Small intestine (tissue), 16 donors: Measurements from ENCODE around the gene CBX7. TPM values are rescaled to one million over a fixed set of nuclear protein-coding genes. Genes with fewer than 3 reads are reported as not detected.

Source experiments
- DNase-seq, 2 donors: peaks; one replicate each; pipeline versions ENCODE4 v3.0.0 to v3.0.0-alpha.2; 2013
- FAIRE-seq: peaks from 2 replicates; lab custom pipeline; 2012; peaks lifted over from hg19 to GRCh38; lab: Jason Lieb, UNC
- H3K27ac ChIP-seq, 3 donors: one replicate each; pipeline ENCODE4 v1.5.1; 2013; ENCODE audit warnings: low read length in 2 of 3, mild to moderate bottlenecking in 2 of 3, control low read depth in 1 of 3, inconsistent platforms in 1 of 3, low read depth in 1 of 3, moderate library complexity in 1 of 3
- H3K27me3 ChIP-seq, 3 donors: one replicate each; pipeline ENCODE4 v1.6.1; 2013; ENCODE audit warnings: low read length in 3 of 3, inconsistent platforms in 1 of 3; ENCODE audit not compliant: control insufficient read depth in 3 of 3, insufficient read depth in 3 of 3
- H3K36me3 ChIP-seq, 3 donors: one replicate each; pipeline ENCODE4 v1.6.1; 2013; ENCODE audit warnings: low read length in 3 of 3, inconsistent platforms in 1 of 3, low read depth in 1 of 3, mild to moderate bottlenecking in 1 of 3, moderate library complexity in 1 of 3; ENCODE audit not compliant: control insufficient read depth in 3 of 3, insufficient read depth in 2 of 3
- H3K4me1 ChIP-seq, 3 donors: one replicate each; pipeline ENCODE4 v1.6.1; 2013; ENCODE audit warnings: low read length in 2 of 3, inconsistent platforms in 1 of 3, low read depth in 1 of 3, mild to moderate bottlenecking in 1 of 3, moderate library complexity in 1 of 3; ENCODE audit not compliant: control insufficient read depth in 3 of 3, insufficient read depth in 2 of 3
- H3K4me3 ChIP-seq, 3 donors: one replicate each; pipeline ENCODE4 v1.5.1; 2013; ENCODE audit warnings: low read length in 3 of 3, control low read depth in 1 of 3, inconsistent platforms in 1 of 3, low read depth in 1 of 3, mild to moderate bottlenecking in 1 of 3, moderate library complexity in 1 of 3
- H3K9me3 ChIP-seq, 2 donors: one replicate each; pipeline ENCODE4 v1.6.1; 2013; ENCODE audit warnings: low read depth in 1 of 2, low read length in 1 of 2; ENCODE audit not compliant: control insufficient read depth in 2 of 2, insufficient read depth in 1 of 2
- WGBS, 3 donors: extraction: QIAGEN DNeasy Blood & Tissue Kit; methylation state at CpG; one replicate each; pipeline ENCODE4 v1.1.7; 2013; 5-methylcytosine and 5-hydroxymethylcytosine counted together
- long read RNA-seq, 10 donors: transcript quantifications; one replicate each; lab custom pipeline, GENCODE V29; 2026
- polyA plus RNA-seq, 4 donors: library from polyadenylated mRNA; stranded (reverse) in 3 of 4; unstranded in 1 of 4; fragments of 200-250 nt in 3 of 4; fragments of 120-200 nt in 1 of 4; gene quantifications; one replicate each; pipeline versions ENCODE4 v1.2.1 to v1.2.3, GENCODE V29; 2013
- donor health status: healthy with polysubstance abuse.
- donor health status: control.
- donor health status: control.
- donor health status: Bipolar disorder and iron deficiency.
- donor health status: healthy.

The CBX7 gene
- 10 to 100 TPM in 3 of 4 donors, 1 to 10 TPM in 1; 9.8 to 29.8 (median 21.2) TPM for polyA plus RNA-seq
- long read RNA-seq, donor 1, full-length matches to known transcripts = 2 of 2 reads
- long read RNA-seq, donor 1, partial matches to known transcripts = 0 of 2 reads
- long read RNA-seq, donor 1, other reads (novel, unspliced or antisense) = 0 of 2 reads
- long read RNA-seq, donor 2 = 0 reads
- long read RNA-seq, donor 3 = 0 reads
- long read RNA-seq, donor 4 = 0 reads
- long read RNA-seq, donor 5 = 0 reads
- long read RNA-seq, donor 6, full-length matches to known transcripts = 1 of 1 reads
- long read RNA-seq, donor 6, partial matches to known transcripts = 0 of 1 reads
- long read RNA-seq, donor 6, other reads (novel, unspliced or antisense) = 0 of 1 reads
- long read RNA-seq, donor 7, full-length matches to known transcripts = 6 of 6 reads
- long read RNA-seq, donor 7, partial matches to known transcripts = 0 of 6 reads
- long read RNA-seq, donor 7, other reads (novel, unspliced or antisense) = 0 of 6 reads
- long read RNA-seq, donor 8 = 0 reads
- long read RNA-seq, donor 9, partial matches to known transcripts = 0 of 1 reads
- long read RNA-seq, donor 9, other reads (novel, unspliced or antisense) = 0 of 1 reads
- long read RNA-seq, donor 10, partial matches to known transcripts = 0 of 1 reads
- long read RNA-seq, donor 10, other reads (novel, unspliced or antisense) = 0 of 1 reads

DNA sequence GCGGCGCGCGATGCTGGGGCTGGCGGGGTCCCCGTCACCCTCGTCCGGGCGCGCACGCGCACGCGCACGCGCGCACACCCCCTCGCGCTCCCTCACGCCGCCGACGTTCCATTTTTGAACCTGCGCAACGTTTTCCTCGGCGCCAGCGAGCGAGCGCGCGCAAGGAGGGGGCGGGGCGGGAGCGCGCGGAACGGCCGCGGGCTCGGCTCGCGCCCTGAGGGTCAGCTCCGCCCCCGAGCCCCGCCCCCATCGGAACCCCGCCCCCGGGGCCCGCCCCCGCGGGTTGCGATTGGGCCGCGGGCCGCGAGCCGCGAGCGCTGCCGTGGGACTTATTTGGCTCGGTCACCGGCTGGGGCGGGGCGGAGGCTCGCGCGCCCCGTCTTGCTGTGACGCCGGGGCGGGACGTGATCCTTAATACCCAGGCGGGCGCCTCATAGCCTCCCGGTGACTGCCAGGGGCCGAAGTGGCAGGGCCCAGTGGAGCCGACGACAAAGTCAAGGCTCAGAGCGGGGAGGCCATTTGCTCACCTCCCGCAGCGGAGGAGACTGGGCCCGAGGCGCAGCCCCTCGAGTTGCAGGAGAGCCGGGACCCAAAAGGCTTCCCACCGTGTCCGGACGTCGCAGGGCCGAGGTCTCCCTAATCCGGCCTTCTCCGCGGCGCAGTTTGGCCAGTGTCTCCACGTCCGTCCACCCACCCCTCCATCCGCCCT, at the start of gene CBX7:
Gene CBX7, minus strand, starts transcription at position 170 of the 709 bp plus-strand sequence. CDS start 236 bp downstream, outside the sequence.
- Histone ChIP-seq H3K27ac (peak within 1 kb of the TSS; percentile 64 to 95 (median 72)), H3K27me3 (peaks cover 0 to 36% (median 1%) of the 10 kb centered on the region in 3 donors), H3K36me3 (peaks cover 0 to 18% (median 0%) of the 10 kb centered on the region in 3 donors), H3K9me3 (no peaks in the 10 kb centered on the region), H3K4me1 (peaks cover 0 to 11% (median 7%) of the 10 kb centered on the region in 3 donors), H3K4me3 (peak within 1 kb of the TSS; percentile 67 to 96 (median 84))
- 0 to 1% (median 0%) methylated on average over 35 to 98 of the region's 98 CpGs for WGBS, 3 donors
- DNase-seq (peak; percentile 87 to 92), FAIRE-seq (no peak)

GRCh38 chr22:39197578-39197977, 45.1 kb upstream of the CBX7 start:
- Histone ChIP-seq H3K4me3 (no peak overlapping the region), H3K27ac (no peak overlapping the region), H3K27me3 (no peaks in the 10 kb centered on the region), H3K4me1 (no peaks in the 10 kb centered on the region), H3K36me3 (no peaks in the 10 kb centered on the region), H3K9me3 (peaks cover 0 to 12% of the 10 kb centered on the region in 2 donors)
- WGBS, 3 donors = 74 to 89% (median 88%) methylated on average over 5 of the region's 5 CpGs
- FAIRE-seq (no peak), DNase-seq (no peak)

- WGBS, 3 donors = 3 to 89% (median 58%) methylated on average over 1 of the region's 1 CpG
Observed at GRCh38 chr22:39194098-39194497, 41.6 kb upstream of the CBX7 start.

DNA sequence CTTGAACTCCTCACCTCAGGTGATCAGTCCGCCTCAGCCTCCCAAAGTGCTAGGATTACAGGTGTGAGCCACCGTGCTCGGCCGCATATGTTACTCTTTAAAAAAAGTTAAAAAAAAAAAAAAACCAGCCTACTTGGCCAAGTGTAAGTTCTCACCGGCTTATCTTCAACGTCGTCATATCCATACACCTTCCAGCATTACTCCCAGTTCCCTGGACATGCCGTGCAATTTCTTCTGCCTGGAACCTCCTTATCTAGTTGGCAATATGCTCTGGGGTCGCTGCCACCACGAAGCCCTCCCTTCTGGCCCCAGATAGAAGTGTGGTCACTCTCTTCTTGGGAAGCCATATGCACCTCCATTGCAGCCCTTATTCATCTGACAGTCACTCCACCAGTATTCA, 36.3 kb upstream of the CBX7 start:
- peaks cover 0 to 2% (median 0%) of the 10 kb centered on the region in 3 donors for H3K27me3 ChIP-seq
- no peak overlapping the region for H3K27ac ChIP-seq
- H3K9me3 ChIP-seq = peaks cover 0 to 2% of the 10 kb centered on the region in 2 donors
- H3K4me3 ChIP-seq = no peak overlapping the region
- FAIRE-seq (no peak), DNase-seq (no peak)
- no peaks in the 10 kb centered on the region for H3K4me1 ChIP-seq
- WGBS, 3 donors = 47 to 79% (median 56%) methylated on average over 10 of the region's 10 CpGs
- H3K36me3 ChIP-seq = no peaks in the 10 kb centered on the region

More at GRCh38 chr22:39194098-39194497, 41.6 kb upstream of the CBX7 start:
- FAIRE-seq (no peak), DNase-seq (no peak)
- Histone ChIP-seq H3K27ac (no peak overlapping the region), H3K36me3 (no peaks in the 10 kb centered on the region), H3K9me3 (peaks cover 0 to 10% of the 10 kb centered on the region in 2 donors), H3K4me1 (no peaks in the 10 kb centered on the region), H3K4me3 (no peak overlapping the region), H3K27me3 (no peaks in the 10 kb centered on the region)

DNA sequence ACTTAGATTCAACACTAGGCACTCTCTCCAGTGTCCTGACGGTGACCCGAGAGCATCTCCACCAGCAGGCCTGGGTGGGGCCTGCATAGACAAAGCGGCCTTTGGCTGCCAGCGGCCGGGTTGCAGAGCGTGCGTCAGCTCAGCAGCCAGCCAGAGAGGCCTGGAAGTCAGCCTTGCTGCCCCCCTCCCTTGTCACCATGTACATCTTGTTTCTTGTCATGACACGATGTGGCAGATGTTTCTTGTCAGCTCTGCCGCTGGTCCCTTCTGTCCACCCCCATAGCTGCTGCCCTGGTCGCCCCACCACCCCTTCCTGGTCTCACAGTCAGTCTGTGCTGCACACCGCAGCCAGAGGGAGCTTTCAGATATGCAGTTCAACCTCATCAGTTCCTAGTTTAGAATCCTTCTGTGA, 33.1 kb upstream of the CBX7 start:
- Histone ChIP-seq H3K27ac (peak overlapping the region in 2 of 3 donors; percentile 1 to 92), H3K27me3 (peaks cover 0 to 2% (median 0%) of the 10 kb centered on the region in 3 donors), H3K4me3 (no peak overlapping the region), H3K4me1 (no peaks in the 10 kb centered on the region), H3K9me3 (peaks cover 0 to 7% of the 10 kb centered on the region in 2 donors), H3K36me3 (no peaks in the 10 kb centered on the region)
- DNase-seq = no peak
- no peak for FAIRE-seq
- WGBS, 3 donors = 56 to 77% (median 69%) methylated on average over 11 of the region's 11 CpGs

- Histone ChIP-seq H3K27ac (peak overlapping the region in 2 of 3 donors; percentile 28 to 92), H3K9me3 (peaks cover 0 to 7% of the 10 kb centered on the region in 2 donors), H3K27me3 (peaks cover 0 to 2% (median 0%) of the 10 kb centered on the region in 3 donors), H3K4me1 (no peaks in the 10 kb centered on the region), H3K36me3 (no peaks in the 10 kb centered on the region), H3K4me3 (no peak overlapping the region)
- WGBS, 3 donors = 71 to 83% (median 72%) methylated on average over 23 of the region's 23 CpGs
- FAIRE-seq (no peak), DNase-seq (no peak)
Observed at GRCh38 chr22:39184586-39185577, 32.4 kb upstream of the CBX7 start.

- FAIRE-seq (no peak), DNase-seq (no peak)
- peaks cover 0 to 2% (median 0%) of the 10 kb centered on the region in 3 donors for H3K27me3 ChIP-seq
- H3K9me3 ChIP-seq = peaks cover 0 to 7% of the 10 kb centered on the region in 2 donors
- H3K4me3 ChIP-seq = no peak overlapping the region
- H3K27ac ChIP-seq = peak overlapping the region in 2 of 3 donors; percentile 28 to 92
- no peaks in the 10 kb centered on the region for H3K36me3 ChIP-seq
- no peaks in the 10 kb centered on the region for H3K4me1 ChIP-seq
- 59 to 73% (median 64%) methylated on average over 13 of the region's 13 CpGs for WGBS, 3 donors
Observed at GRCh38 chr22:39183991-39184585, 31.6 kb upstream of the CBX7 start.
